Endodermal cell (in vitro differentiated cells): ENCODE measurements around the gene KCNK7. TPM values are rescaled to one million over a fixed set of nuclear protein-coding genes. Genes with fewer than 3 reads are reported as not detected.

Source experiments
- DNase-seq: peaks from one replicate; pipeline ENCODE4 v3.0.0-alpha.2; 2017
- H3K27ac ChIP-seq: 2 replicates; pipeline ENCODE4 v1.5.1; 2013; ENCODE audit warnings: mild to moderate bottlenecking, low read depth, low read length, moderate library complexity
- H3K27me3 ChIP-seq: 2 replicates; pipeline ENCODE4 v1.6.1; 2013; ENCODE audit warnings: mild to moderate bottlenecking, low read length, moderate library complexity; ENCODE audit not compliant: insufficient read depth, control insufficient read depth, poor library complexity, severe bottlenecking
- H3K36me3 ChIP-seq: 2 replicates; pipeline ENCODE4 v1.7.0; 2013; ENCODE audit warnings: mild to moderate bottlenecking, low read length, moderate library complexity; ENCODE audit not compliant: control insufficient read depth, insufficient read depth
- H3K4me1 ChIP-seq: one replicate; pipeline ENCODE4 v1.7.0; 2013; ENCODE audit warnings: low read length; ENCODE audit not compliant: control insufficient read depth, insufficient read depth
- H3K4me3 ChIP-seq: 2 replicates; pipeline ENCODE4 v1.5.1; 2013; ENCODE audit warnings: mild to moderate bottlenecking, low read length, moderate library complexity
- H3K9ac ChIP-seq: 2 replicates; pipeline ENCODE4 v1.6.1; 2013; ENCODE audit warnings: mild to moderate bottlenecking, low read length, moderate library complexity; ENCODE audit not compliant: poor library complexity, severe bottlenecking; ENCODE audit errors: extremely low read depth
- H3K9me3 ChIP-seq: 2 replicates; pipeline ENCODE4 v1.6.1; 2013; ENCODE audit warnings: mild to moderate bottlenecking, low read length, moderate library complexity; ENCODE audit not compliant: control insufficient read depth
- H3K27ac Mint-ChIP-seq: 2 replicates; pipeline ENCODE4 v1.8.0; 2020; ENCODE audit warnings: mixed read lengths
- H3K27me3 Mint-ChIP-seq: 2 replicates; pipeline ENCODE4 v1.8.0; 2021; ENCODE audit warnings: mild to moderate bottlenecking, mixed read lengths; ENCODE audit not compliant: insufficient read depth
- H3K36me3 Mint-ChIP-seq: 2 replicates; pipeline ENCODE4 v1.8.0; 2020; ENCODE audit warnings: low read depth, mixed read lengths
- H3K4me1 Mint-ChIP-seq: 2 replicates; pipeline ENCODE4 v1.8.0; 2020; ENCODE audit warnings: mixed read lengths
- H3K4me3 Mint-ChIP-seq: 2 replicates; pipeline ENCODE4 v1.8.0; 2020; ENCODE audit warnings: mild to moderate bottlenecking, moderate library complexity, mixed read lengths
- H3K9me3 Mint-ChIP-seq: 2 replicates; pipeline ENCODE4 v1.8.0; 2020; ENCODE audit warnings: mild to moderate bottlenecking, mixed read lengths
- CTCF ChIP-seq: fragments of 200-600 bp; sonication (generic); conservative IDR thresholded peaks from 2 replicates; pipeline ENCODE4 v1.5.0; 2021; ENCODE audit warnings: antibody characterized with exemption, mild to moderate bottlenecking
- WGBS, 2 experiments: methylation state at CpG; one replicate each; pipeline versions ENCODE4 v1.1.5 to v1.1.7; 2013; ENCODE audit warnings: missing lambda C conversion rate in 2 of 2, mixed read lengths in 1 of 2; ENCODE audit not compliant: insufficient coverage in 1 of 2, insufficient read length in 1 of 2; 5-methylcytosine and 5-hydroxymethylcytosine counted together
- total RNA-seq, 2 donors: library from RNA; stranded (reverse); fragmentation: NEBNext Ultra II Directional in 1 of 2; extraction: Animal tissue kit (Norgen Biotek cat#: 25700) in 1 of 2; gene quantifications; 2 replicates in 1 of 2; 3 replicates in 1 of 2; pipeline ENCODE4 v1.2.1, GENCODE V29; 2021

Gene KCNK7
- total RNA-seq, 2 donors from 2014 or later, result 1.2 TPM; not detected in 1

DNA sequence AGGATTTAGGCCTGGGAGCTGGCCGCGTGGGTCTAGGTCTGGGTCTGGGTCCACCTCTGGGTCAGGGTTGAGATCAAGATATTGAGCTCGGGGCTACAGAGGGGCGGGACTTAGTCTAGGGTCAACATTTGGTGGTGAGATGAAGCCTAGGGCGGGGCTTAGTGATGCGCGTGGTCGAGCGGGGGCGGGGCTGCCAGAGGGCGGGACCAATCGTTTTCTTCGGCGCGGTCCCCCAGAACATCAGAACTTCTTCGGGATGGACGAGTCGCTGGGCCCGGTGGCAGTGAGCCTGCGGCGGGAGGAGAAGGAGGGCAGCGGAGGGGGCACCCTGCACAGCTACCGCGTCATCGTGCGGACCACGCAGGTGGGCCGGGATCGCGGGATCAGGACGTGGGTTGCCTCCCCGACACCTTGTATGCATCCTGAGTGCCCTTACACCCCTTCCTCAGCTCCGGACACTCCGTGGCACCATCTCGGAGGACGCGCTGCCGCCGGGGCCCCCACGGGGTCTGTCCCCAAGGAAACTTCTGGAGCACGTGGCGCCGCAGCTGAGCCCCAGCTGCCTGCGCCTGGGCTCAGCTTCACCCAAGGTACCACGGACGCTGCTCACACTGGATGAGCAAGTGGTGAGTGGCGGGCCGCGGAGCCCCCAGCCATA is 46.5 kb upstream of the KCNK7 start:
- H3K4me1 Mint-ChIP-seq, result peaks cover 16% of the 10 kb centered on the region
- no peak overlapping the region for H3K27ac ChIP-seq

DNA sequence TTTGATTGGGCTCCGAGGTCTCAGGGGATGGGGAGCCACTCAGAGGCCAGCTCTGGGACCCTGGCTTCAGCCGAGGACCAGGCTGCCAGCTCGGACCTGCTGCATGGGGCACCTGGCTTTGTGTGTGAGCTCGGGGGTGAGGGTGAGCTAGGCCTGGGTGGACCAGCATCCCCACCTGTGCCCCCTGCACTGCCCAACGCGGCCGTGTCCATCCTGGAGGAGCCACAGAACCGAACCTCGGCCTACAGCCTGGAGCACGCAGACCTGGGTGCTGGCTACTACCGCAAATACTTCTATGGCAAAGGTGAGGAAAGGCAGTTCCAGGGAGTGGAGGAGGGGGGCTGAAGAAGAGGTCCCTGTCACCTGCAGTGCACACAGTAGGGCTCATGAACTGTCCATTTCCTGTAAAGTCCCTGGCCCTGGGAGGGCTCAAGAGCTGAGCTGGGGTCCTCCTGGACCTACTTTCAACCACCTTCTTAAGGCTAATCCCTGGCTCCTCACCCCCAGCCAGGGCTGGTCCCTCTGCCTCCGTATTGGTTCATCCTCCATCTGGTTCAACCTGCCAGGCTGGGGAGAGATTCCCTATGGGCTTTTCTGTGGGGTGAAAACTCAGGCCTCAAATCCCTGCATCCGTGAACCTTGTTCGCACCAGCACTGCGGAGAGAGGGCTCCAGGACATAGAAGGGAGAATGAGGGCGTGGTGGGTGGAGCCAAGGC is 45.9 kb upstream of the KCNK7 start:
- Histone ChIP-seq H3K9ac (no peak overlapping the region), H3K27me3 (no peaks in the 10 kb centered on the region), H3K9me3 (no peaks in the 10 kb centered on the region), H3K4me1 (no peaks in the 10 kb centered on the region), H3K4me3 (no peak overlapping the region), H3K36me3 (peaks cover 7% of the 10 kb centered on the region), H3K27ac (no peak overlapping the region)
- no peaks in the 10 kb centered on the region for H3K9me3 Mint-ChIP-seq
- H3K27me3 Mint-ChIP-seq, result peaks cover 24% of the 10 kb centered on the region
- H3K36me3 Mint-ChIP-seq, result peaks cover 3% of the 10 kb centered on the region
- H3K4me1 Mint-ChIP-seq, result peaks cover 19% of the 10 kb centered on the region
- no peak for DNase-seq
- peak overlapping the region; percentile 49 for H3K4me3 Mint-ChIP-seq
- no peak for TF ChIP-seq CTCF
- 93 to 94% methylated on average over 15 to 16 of the region's 16 CpGs for WGBS, 2 experiments
- H3K27ac Mint-ChIP-seq, result peak overlapping the region; percentile 35

More for the DNA sequence above, 46.5 kb upstream of the KCNK7 start:
- peak overlapping the region; percentile 35 for H3K27ac Mint-ChIP-seq
- DNase-seq, result peak; percentile 93
- Histone ChIP-seq H3K9ac (no peak overlapping the region), H3K27me3 (no peaks in the 10 kb centered on the region), H3K36me3 (peaks cover under 1% of the 10 kb centered on the region), H3K9me3 (no peaks in the 10 kb centered on the region), H3K4me3 (no peak overlapping the region), H3K4me1 (no peaks in the 10 kb centered on the region)
- peak overlapping the region; percentile 49 for H3K4me3 Mint-ChIP-seq
- 92 to 94% methylated on average over 32 to 49 of the region's 49 CpGs for WGBS, 2 experiments
- no peaks in the 10 kb centered on the region for H3K9me3 Mint-ChIP-seq
- H3K36me3 Mint-ChIP-seq, result no peaks in the 10 kb centered on the region
- TF ChIP-seq CTCF, result no peak
- H3K27me3 Mint-ChIP-seq, result peaks cover 24% of the 10 kb centered on the region

GRCh38 chr11:65640483-65641296 is 45.1 kb upstream of the KCNK7 start:
- Mint-ChIP-seq H3K27me3 (peaks cover 19% of the 10 kb centered on the region), H3K4me3 (no peak overlapping the region), H3K36me3 (peaks cover 3% of the 10 kb centered on the region), H3K27ac (no peak overlapping the region), H3K4me1 (peaks cover 19% of the 10 kb centered on the region), H3K9me3 (no peaks in the 10 kb centered on the region)
- WGBS, 2 experiments, result 94 to 98% methylated on average over 19 to 35 of the region's 35 CpGs
- Histone ChIP-seq H3K4me1 (no peaks in the 10 kb centered on the region), H3K4me3 (no peak overlapping the region), H3K36me3 (peaks cover 15% of the 10 kb centered on the region), H3K9me3 (no peaks in the 10 kb centered on the region), H3K27me3 (no peaks in the 10 kb centered on the region), H3K27ac (no peak overlapping the region), H3K9ac (no peak overlapping the region)
- no peak for DNase-seq
- no peak for TF ChIP-seq CTCF
